H1 (cell line): ENCODE data around the gene KCNC3. TPM values are rescaled to one million over a fixed set of nuclear protein-coding genes. Genes with fewer than 3 reads are reported as not detected.

Experiments used
- ASH2L ChIP-seq: fragments of 200-600, 300-600 bp; sonication (generic); IDR thresholded peaks from one replicate; pipeline ENCODE4 v1.7.1; 2017; ENCODE audit warnings: low read length
- BACH1 ChIP-seq: IDR thresholded peaks from 2 replicates; pipeline ENCODE4 v1.6.1; 2012; ENCODE audit warnings: low read length, improper control_type of control experiment
- CHD1 ChIP-seq: IDR thresholded peaks from 2 replicates; pipeline ENCODE4 v1.6.1; 2012; ENCODE audit warnings: low read depth, low read length, improper control_type of control experiment
- CREB1 ChIP-seq: IDR thresholded peaks from 2 replicates; pipeline ENCODE4 v1.6.1; 2012; ENCODE audit warnings: inconsistent platforms
- CTBP2 ChIP-seq: IDR thresholded peaks from 2 replicates; pipeline ENCODE4 v1.7.0; 2011; ENCODE audit warnings: borderline replicate concordance, mild to moderate bottlenecking, moderate library complexity, mixed read lengths, low read length; ENCODE audit not compliant: insufficient read depth, insufficient read length
- FOSL1 ChIP-seq: IDR thresholded peaks from 2 replicates; pipeline ENCODE4 v1.6.1; 2011; ENCODE audit warnings: mild to moderate bottlenecking, low read depth, low read length, moderate library complexity; ENCODE audit not compliant: insufficient read depth
- GTF2F1 ChIP-seq: IDR thresholded peaks from 2 replicates; pipeline ENCODE4 v1.6.1; 2012; ENCODE audit warnings: low read depth, low read length, improper control_type of control experiment, borderline replicate concordance
- JUND ChIP-seq: IDR thresholded peaks from 2 replicates; pipeline ENCODE4 v1.6.1; 2011; ENCODE audit warnings: mild to moderate bottlenecking, improper control_type of control experiment, low read length
- MAFK ChIP-seq: IDR thresholded peaks from 2 replicates; pipeline ENCODE4 v1.6.1; 2012; ENCODE audit warnings: low read depth, mild to moderate bottlenecking, improper control_type of control experiment, low read length
- NANOG ChIP-seq: IDR thresholded peaks from 2 replicates; pipeline ENCODE4 v1.6.1; 2011; ENCODE audit warnings: low read length, low read depth, mild to moderate bottlenecking, inconsistent platforms; ENCODE audit not compliant: insufficient read depth, poor library complexity, severe bottlenecking
- NRF1 ChIP-seq: IDR thresholded peaks from 2 replicates; pipeline ENCODE4 v1.6.1; 2011; ENCODE audit warnings: mild to moderate bottlenecking, low read depth, low read length, improper control_type of control experiment
- POLR2A ChIP-seq, 2 experiments: IDR thresholded peaks; 1 replicate in 1 of 2; 2 replicates in 1 of 2; pipeline ENCODE4 v1.6.1; 2011; ENCODE audit warnings: low read depth in 2 of 2, low read length in 2 of 2, mild to moderate bottlenecking in 2 of 2; ENCODE audit errors: control extremely low read depth in 1 of 2
- SIN3A ChIP-seq, 2 experiments: IDR thresholded peaks in 1 of 2; conservative IDR thresholded peaks in 1 of 2; 2 replicates each; pipeline ENCODE4 v1.6.1; 2011 to 2012; ENCODE audit warnings: low read length in 2 of 2, improper control_type of control experiment in 1 of 2, low read depth in 1 of 2, mild to moderate bottlenecking in 1 of 2
- SIRT6 ChIP-seq: IDR thresholded peaks from one replicate; pipeline ENCODE4 v1.7.1; 2012; ENCODE audit warnings: low read length, inconsistent platforms
- SP2 ChIP-seq: IDR thresholded peaks from 2 replicates; pipeline ENCODE4 v1.6.1; 2012; ENCODE audit warnings: mild to moderate bottlenecking, low read length, inconsistent platforms
- SP4 ChIP-seq: IDR thresholded peaks from 2 replicates; pipeline ENCODE4 v1.6.1; 2012; ENCODE audit warnings: low read length, inconsistent platforms
- SUZ12 ChIP-seq: fragments of 200-600 bp; sonication (generic); IDR thresholded peaks from 2 replicates; pipeline ENCODE4 v1.6.1; 2012; ENCODE audit warnings: mild to moderate bottlenecking, inconsistent platforms, low read length, moderate library complexity, mixed read lengths
- TBP ChIP-seq: IDR thresholded peaks from 2 replicates; pipeline ENCODE4 v1.6.1; 2011; ENCODE audit warnings: low read depth, low read length, improper control_type of control experiment
- TEAD4 ChIP-seq: IDR thresholded peaks from 2 replicates; pipeline ENCODE4 v1.6.1; 2012; ENCODE audit warnings: low read depth, low read length, inconsistent platforms, mixed read lengths
- ZNF274 ChIP-seq: IDR thresholded peaks from 2 replicates; pipeline ENCODE4 v1.7.0; 2012; ENCODE audit warnings: low read length, borderline replicate concordance; ENCODE audit errors: extremely low read depth
- polyA plus RNA-seq, 7 experiments: library from polyadenylated mRNA; depleted of rRNA in 3 of 7; stranded (reverse) in 5 of 7; unstranded in 2 of 7; fragments of >200 nt in 5 of 7; fragments of 200-250 nt in 2 of 7; gene quantifications; 1 replicate in 5 of 7; 2 replicates in 1 of 7; 4 replicates in 1 of 7; pipeline versions ENCODE4 v1.2.1 to v1.2.3, GENCODE V29; 2011 to 2013; ENCODE audit warnings: missing spikeins in 2 of 7, mixed read lengths in 2 of 7
- total RNA-seq: library from RNA; stranded (reverse); fragmentation: NEBNext Ultra II Directional; extraction: Animal tissue kit (Norgen Biotek cat#: 25700); gene quantifications from 2 replicates; pipeline ENCODE4 v1.2.1, GENCODE V29; 2021
- TF ChIP-seq, protein P1 (sequence below): IDR thresholded peaks from 2 replicates; pipeline ENCODE4 v1.6.1; 2011; ENCODE audit warnings: low read depth, mild to moderate bottlenecking, low read length; ENCODE audit not compliant: insufficient read depth
- TF ChIP-seq, protein P2 (sequence below): IDR thresholded peaks from 2 replicates; pipeline ENCODE4 v1.6.1; 2012; ENCODE audit warnings: low read length, inconsistent platforms
- TF ChIP-seq, protein P3 (sequence below): IDR thresholded peaks from 2 replicates; pipeline ENCODE4 v1.6.1; 2011; ENCODE audit warnings: low read length, improper control_type of control experiment

The KCNC3 gene
- total and polyA plus RNA-seq, 2 of the 8 experiments (the other 6 are each of a cell fraction or from before 2014, with no cell fraction given), result 3.9 to 7.2 TPM

DNA sequence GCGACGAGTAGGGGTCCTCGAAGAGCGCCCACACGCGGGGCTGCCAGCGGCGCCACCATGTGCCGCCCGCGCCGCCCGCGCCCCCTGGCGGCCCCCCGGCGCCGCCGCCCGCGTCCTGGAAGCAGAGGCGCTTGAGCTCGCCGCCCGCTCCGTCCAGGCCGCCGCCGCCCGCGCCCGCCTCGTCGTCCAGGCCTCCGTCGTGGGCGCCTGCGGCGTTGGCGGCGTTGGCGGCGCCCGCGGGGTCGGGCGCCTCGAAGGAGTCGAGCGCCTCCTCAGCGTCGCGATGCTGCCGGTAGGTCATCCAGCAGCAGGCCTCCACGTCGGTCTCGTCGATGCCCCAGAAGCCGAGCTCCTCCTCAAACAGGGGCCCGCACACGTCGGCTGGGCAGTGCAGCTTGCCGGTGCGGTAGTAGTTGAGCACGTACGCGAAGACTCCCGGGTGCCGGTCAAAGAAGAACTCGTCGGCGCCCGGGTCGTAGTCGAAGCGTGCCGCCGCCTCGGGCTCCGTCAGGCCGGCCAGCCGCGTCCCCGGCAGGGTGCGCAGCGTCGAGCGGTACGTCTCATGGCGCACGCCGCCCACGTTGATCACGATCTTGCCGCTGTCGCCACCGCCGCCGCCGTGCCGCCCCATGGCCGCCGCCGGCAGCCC, 829 bp downstream of the KCNC3 start (continued):
- TF ChIP-seq, protein P1, sequence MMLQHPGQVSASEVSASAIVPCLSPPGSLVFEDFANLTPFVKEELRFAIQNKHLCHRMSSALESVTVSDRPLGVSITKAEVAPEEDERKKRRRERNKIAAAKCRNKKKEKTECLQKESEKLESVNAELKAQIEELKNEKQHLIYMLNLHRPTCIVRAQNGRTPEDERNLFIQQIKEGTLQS, result no peak
- TF ChIP-seq POLR2A (IDR thresholded peaks at IDR 0.05; ENCODE audit: control extremely low read depth in 1 of 2, low read depth in 2 of 2, low read length in 2 of 2) (0 out of 3 replicates have a peak, but pooled peaks of 1 of the 2 experiments have one; percentile 13), BACH1 (no peak), NANOG (no peak), SUZ12 (no peak), SP2 (no peak), CTBP2 (peak; percentile 22), MAFK (no peak), CREB1 (peak; percentile 50; the same call in 1 of the 2 replicates), SP4 (no peak), FOSL1 (no peak), CHD1 (no peak), TEAD4 (no peak), GTF2F1 (no peak), NRF1 (no peak), JUND (no peak), SIRT6 (no peak), ZNF274 (no peak), TBP (no peak), ASH2L (peak; percentile 32), SIN3A (conservative IDR thresholded peaks at IDR 0.05 in 1 of 2, IDR thresholded peaks at IDR 0.05 in 1 of 2; ENCODE audit: low read depth in 1 of 2, low read length in 2 of 2) (0 out of 4 replicates have a peak, but pooled peaks of 1 of the 2 experiments have one; percentile 9)
- TF ChIP-seq, protein P2, sequence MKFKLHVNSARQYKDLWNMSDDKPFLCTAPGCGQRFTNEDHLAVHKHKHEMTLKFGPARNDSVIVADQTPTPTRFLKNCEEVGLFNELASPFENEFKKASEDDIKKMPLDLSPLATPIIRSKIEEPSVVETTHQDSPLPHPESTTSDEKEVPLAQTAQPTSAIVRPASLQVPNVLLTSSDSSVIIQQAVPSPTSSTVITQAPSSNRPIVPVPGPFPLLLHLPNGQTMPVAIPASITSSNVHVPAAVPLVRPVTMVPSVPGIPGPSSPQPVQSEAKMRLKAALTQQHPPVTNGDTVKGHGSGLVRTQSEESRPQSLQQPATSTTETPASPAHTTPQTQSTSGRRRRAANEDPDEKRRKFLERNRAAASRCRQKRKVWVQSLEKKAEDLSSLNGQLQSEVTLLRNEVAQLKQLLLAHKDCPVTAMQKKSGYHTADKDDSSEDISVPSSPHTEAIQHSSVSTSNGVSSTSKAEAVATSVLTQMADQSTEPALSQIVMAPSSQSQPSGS, result no peak
- TF ChIP-seq, protein P3, sequence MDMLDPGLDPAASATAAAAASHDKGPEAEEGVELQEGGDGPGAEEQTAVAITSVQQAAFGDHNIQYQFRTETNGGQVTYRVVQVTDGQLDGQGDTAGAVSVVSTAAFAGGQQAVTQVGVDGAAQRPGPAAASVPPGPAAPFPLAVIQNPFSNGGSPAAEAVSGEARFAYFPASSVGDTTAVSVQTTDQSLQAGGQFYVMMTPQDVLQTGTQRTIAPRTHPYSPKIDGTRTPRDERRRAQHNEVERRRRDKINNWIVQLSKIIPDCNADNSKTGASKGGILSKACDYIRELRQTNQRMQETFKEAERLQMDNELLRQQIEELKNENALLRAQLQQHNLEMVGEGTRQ, result no peak
